B cell (primary cell): Measurements from ENCODE around the gene RGS2. TPM values are rescaled to one million over a fixed set of nuclear protein-coding genes. Genes with fewer than 3 reads are reported as not detected.

Source experiments
- ATAC-seq: fragments of 200-7000 bp; cut with Tn5 transposase; one replicate; pipeline ENCODE4 v1.10.0; 2021; ENCODE audit warnings: low read depth, mild to moderate bottlenecking, moderate number of reproducible peaks, moderate library complexity
- CTCF ChIA-PET: fragments of 350-600 bp; sonication (Branson Sonifier 250); formaldehyde crosslinking; loops from one replicate; lab custom pipeline; 2021; ENCODE audit warnings: antibody characterized with exemption, inconsistent platforms; lab: Charles Lee
- POLR2A ChIA-PET: fragments of 350-600 bp; sonication (Branson Sonifier 250); formaldehyde crosslinking; loops from one replicate; lab custom pipeline; 2021; ENCODE audit warnings: antibody characterized with exemption; lab: Charles Lee
- DNase-seq: peaks from one replicate; pipeline ENCODE4 v3.0.0; 2013
- H2AFZ ChIP-seq: 2 replicates; pipeline ENCODE4 v1.6.1; 2012; ENCODE audit warnings: mild to moderate bottlenecking, low read depth, low read length; ENCODE audit not compliant: insufficient read depth, poor library complexity, severe bottlenecking
- H3K27ac ChIP-seq, 2 donors: 1 replicate in 1 of 2; 2 replicates in 1 of 2; pipeline ENCODE4 v1.5.1; 2012 to 2013; ENCODE audit warnings: low read length in 2 of 2, mild to moderate bottlenecking in 2 of 2, moderate library complexity in 1 of 2
- H3K27me3 ChIP-seq, 4 experiments: fragments of 200-600 bp in 1 of 4; sonication (generic) in 1 of 4; replicated peaks in 1 of 4; 1 replicate in 2 of 4; 2 replicates in 2 of 4; pipeline versions ENCODE4 v1.6.1 to v1.7.0; 2013 to 2016; ENCODE audit warnings: low read length in 3 of 4, mild to moderate bottlenecking in 2 of 4, mixed read lengths in 1 of 4, moderate library complexity in 1 of 4; ENCODE audit not compliant: insufficient read depth in 4 of 4, control insufficient read depth in 3 of 4; ENCODE audit errors: control extremely low read depth in 1 of 4
- H3K36me3 ChIP-seq, 2 experiments: replicated peaks in 1 of 2; 1 replicate in 1 of 2; 2 replicates in 1 of 2; pipeline versions ENCODE4 v1.6.1 to v1.7.1; 2013; ENCODE audit warnings: low read length in 1 of 2; ENCODE audit not compliant: insufficient read depth in 2 of 2, control insufficient read depth in 1 of 2; ENCODE audit errors: control extremely low read depth in 1 of 2, extremely low read depth in 1 of 2
- H3K4me1 ChIP-seq, 2 donors: fragments of 200-600 bp in 1 of 2; sonication (generic) in 1 of 2; 1 replicate in 1 of 2; 2 replicates in 1 of 2; pipeline versions ENCODE4 v1.5.1 to v1.6.1; 2013 to 2017; ENCODE audit warnings: low read length in 2 of 2; ENCODE audit not compliant: control insufficient read depth in 2 of 2, insufficient read depth in 2 of 2
- H3K4me2 ChIP-seq: replicated peaks from 2 replicates; pipeline ENCODE3; 2012; ENCODE audit warnings: mild to moderate bottlenecking, low read depth, low read length; ENCODE audit not compliant: poor library complexity, severe bottlenecking
- H3K4me3 ChIP-seq, 5 experiments: fragments of 200-600 bp in 1 of 5; sonication (generic) in 1 of 5; 1 replicate in 3 of 5; 2 replicates in 2 of 5; pipeline versions ENCODE4 v1.5.1 to v1.7.0; 2011 to 2016; ENCODE audit warnings: low read length in 4 of 5, mild to moderate bottlenecking in 4 of 5, low read depth in 2 of 5, control low read depth in 1 of 5, moderate library complexity in 1 of 5; ENCODE audit not compliant: insufficient read depth in 1 of 5; ENCODE audit errors: control extremely low read depth in 1 of 5, extremely low read depth in 1 of 5
- H3K79me2 ChIP-seq: fragments of 200-600 bp; sonication (generic); one replicate; pipeline ENCODE4 v1.6.0; 2016; ENCODE audit warnings: low read length; ENCODE audit not compliant: control insufficient read depth, insufficient read depth
- H3K9ac ChIP-seq: fragments of 200-600 bp; sonication (generic); 2 replicates; pipeline ENCODE4 v1.6.1; 2017; ENCODE audit warnings: mild to moderate bottlenecking, low read length, moderate library complexity
- H3K9me3 ChIP-seq, 3 donors: one replicate each; pipeline versions ENCODE4 v1.6.1 to v1.7.1; 2013; ENCODE audit warnings: low read length in 2 of 3; ENCODE audit not compliant: control insufficient read depth in 2 of 3, insufficient read depth in 1 of 3; ENCODE audit errors: control extremely low read depth in 1 of 3
- H4K20me1 ChIP-seq: 2 replicates; pipeline ENCODE4 v1.6.0; 2012; ENCODE audit warnings: mild to moderate bottlenecking, low read length; ENCODE audit not compliant: insufficient read depth, control insufficient read depth, poor library complexity, severe bottlenecking
- H3K27ac Mint-ChIP-seq: one replicate; pipeline ENCODE4 v1.8.0; 2021; ENCODE audit warnings: mixed read lengths
- H3K27me3 Mint-ChIP-seq: one replicate; pipeline ENCODE4 v1.8.0; 2021; ENCODE audit warnings: mixed read lengths
- H3K4me1 Mint-ChIP-seq: one replicate; pipeline ENCODE4 v1.8.0; 2021; ENCODE audit warnings: mixed read lengths
- H3K4me3 Mint-ChIP-seq: one replicate; pipeline ENCODE4 v1.8.0; 2021; ENCODE audit warnings: mixed read lengths
- H3K9me3 Mint-ChIP-seq: one replicate; pipeline ENCODE4 v1.8.0; 2022; ENCODE audit warnings: mixed read lengths; ENCODE audit not compliant: insufficient read depth
- EZH2 ChIP-seq: IDR thresholded peaks from 2 replicates; pipeline ENCODE4 v1.6.1; 2012; ENCODE audit warnings: borderline replicate concordance, low read depth, mild to moderate bottlenecking, moderate library complexity, low read length; ENCODE audit not compliant: insufficient read depth, poor library complexity, severe bottlenecking
- WGBS: methylation state at CpG from one replicate; pipeline ENCODE4 v1.1.5; 2013; ENCODE audit warnings: missing lambda C conversion rate; ENCODE audit not compliant: insufficient coverage; 5-methylcytosine and 5-hydroxymethylcytosine counted together
- intact Hi-C: fragments of 100-400 bp; cut with micrococcal nuclease; formaldehyde crosslinking; loops from one replicate; pipeline ENCODE4 v1.10.0; 2022
- polyA plus RNA-seq: library from polyadenylated mRNA; depleted of rRNA; stranded (reverse); fragments of >200 nt; gene quantifications from 2 replicates; pipeline ENCODE4 v1.2.3, GENCODE V29; 2012
- total RNA-seq, 2 donors: library from RNA; stranded (reverse); fragments of 120-200 nt in 1 of 2; gene quantifications; 1 replicate in 1 of 2; 2 replicates in 1 of 2; pipeline versions ENCODE4 v1.2.3 to v1.2.4, GENCODE V29; 2013 to 2022
- TF ChIP-seq, protein P1 (sequence below): fragments of 200-600 bp; IDR thresholded peaks from one replicate; pipeline ENCODE4 v1.8.0; 2022; ENCODE audit warnings: antibody characterized with exemption, mild to moderate bottlenecking

Gene RGS2
- total and polyA plus RNA-seq, 2 donors (not counting 1 experiment from before 2014, with no cell fraction given), result 232 to 247 TPM

DNA sequence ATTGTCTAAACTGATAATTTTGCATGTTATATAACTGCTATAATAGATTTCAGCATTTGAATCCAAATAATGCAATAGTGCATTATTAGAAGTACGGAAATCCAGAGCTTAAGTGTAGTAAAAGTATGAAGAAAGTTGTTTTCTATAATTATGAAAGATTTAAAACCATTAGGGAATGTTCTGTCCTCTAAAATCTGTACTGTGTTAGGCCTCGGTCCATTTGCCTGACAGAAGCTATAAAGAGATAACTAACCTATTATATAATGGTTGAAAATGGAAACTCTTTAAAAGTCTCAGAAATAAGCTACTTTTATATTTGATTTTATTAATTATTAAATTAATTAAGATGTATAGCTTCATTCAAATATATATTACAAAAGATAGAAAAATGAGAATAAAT, 16.2 kb upstream of the RGS2 start:
- Histone ChIP-seq H3K4me2 (no peak overlapping the region), H3K27me3 (peaks cover 0 to 5% (median 0%) of the 10 kb centered on the region in 4 experiments), H3K9me3 (no peaks in the 10 kb centered on the region), H4K20me1 (no peaks in the 10 kb centered on the region), H3K4me3 (no peak overlapping the region), H3K4me1 (no peaks in the 10 kb centered on the region), H3K36me3 (no peaks in the 10 kb centered on the region), H3K27ac (no peak overlapping the region), H3K79me2 (no peaks in the 10 kb centered on the region), H2AFZ (no peak overlapping the region), H3K9ac (no peak overlapping the region)
- DNase-seq (no peak), ATAC-seq (no peak)
- peaks cover 8% of the 10 kb centered on the region for H3K27me3 Mint-ChIP-seq
- no peak overlapping the region for H3K4me3 Mint-ChIP-seq
- intact Hi-C loops, result no loop called here
- TF ChIP-seq, protein P1, sequence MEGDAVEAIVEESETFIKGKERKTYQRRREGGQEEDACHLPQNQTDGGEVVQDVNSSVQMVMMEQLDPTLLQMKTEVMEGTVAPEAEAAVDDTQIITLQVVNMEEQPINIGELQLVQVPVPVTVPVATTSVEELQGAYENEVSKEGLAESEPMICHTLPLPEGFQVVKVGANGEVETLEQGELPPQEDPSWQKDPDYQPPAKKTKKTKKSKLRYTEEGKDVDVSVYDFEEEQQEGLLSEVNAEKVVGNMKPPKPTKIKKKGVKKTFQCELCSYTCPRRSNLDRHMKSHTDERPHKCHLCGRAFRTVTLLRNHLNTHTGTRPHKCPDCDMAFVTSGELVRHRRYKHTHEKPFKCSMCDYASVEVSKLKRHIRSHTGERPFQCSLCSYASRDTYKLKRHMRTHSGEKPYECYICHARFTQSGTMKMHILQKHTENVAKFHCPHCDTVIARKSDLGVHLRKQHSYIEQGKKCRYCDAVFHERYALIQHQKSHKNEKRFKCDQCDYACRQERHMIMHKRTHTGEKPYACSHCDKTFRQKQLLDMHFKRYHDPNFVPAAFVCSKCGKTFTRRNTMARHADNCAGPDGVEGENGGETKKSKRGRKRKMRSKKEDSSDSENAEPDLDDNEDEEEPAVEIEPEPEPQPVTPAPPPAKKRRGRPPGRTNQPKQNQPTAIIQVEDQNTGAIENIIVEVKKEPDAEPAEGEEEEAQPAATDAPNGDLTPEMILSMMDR, result no peak
- TF ChIP-seq EZH2, result no peak
- no CpG with 5 or more reads among the region's 2 CpGs for WGBS
- POLR2A ChIA-PET, result no interaction called here
- no peaks in the 10 kb centered on the region for H3K4me1 Mint-ChIP-seq
- H3K9me3 Mint-ChIP-seq, result no peaks in the 10 kb centered on the region
- H3K27ac Mint-ChIP-seq, result no peak overlapping the region
- CTCF ChIA-PET, result interaction anchor here (1.2 to 1.3 kb wide), 2 partner anchors 11 to 15 kb away, joined by 3 read pairs; no protein-coding TSS in a partner anchor

DNA sequence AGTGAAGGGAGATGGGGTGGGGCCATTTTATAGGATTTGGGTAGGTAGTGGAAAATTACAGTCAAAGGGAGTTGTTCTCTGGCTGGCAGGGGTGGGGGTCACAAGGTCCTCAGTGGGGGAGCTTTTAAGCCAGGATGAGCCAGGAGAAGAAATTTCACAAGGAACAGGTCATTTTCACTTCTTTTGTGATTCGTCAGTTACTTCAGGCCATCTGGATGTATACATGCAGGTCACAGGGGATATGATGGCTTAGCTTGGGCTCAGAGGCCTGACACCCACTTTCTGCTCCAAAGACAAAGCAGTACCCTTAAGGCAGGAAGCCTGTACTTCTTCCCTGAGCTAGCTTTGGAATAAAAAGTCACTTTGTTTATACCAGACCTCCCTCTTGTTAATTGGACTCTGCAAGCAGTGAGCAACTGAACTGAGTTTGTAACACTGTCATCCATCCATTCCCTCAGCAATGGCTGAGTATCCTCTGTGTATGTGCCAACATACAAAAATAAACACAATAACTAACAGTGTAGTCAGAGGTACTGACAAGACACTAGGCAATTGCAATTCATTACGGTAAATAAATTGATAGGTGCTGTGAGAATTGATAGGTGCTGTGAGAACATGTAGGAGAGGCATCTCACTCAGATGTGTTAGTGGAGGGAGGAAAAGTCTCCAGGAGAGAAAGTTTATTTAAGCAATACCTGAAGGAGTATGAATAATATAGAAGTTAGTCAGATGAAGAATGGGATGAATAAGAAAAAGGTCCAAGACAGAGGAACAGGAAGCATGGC, 14.7 kb upstream of the RGS2 start:
- no peak overlapping the region for H3K4me3 Mint-ChIP-seq
- no peak overlapping the region for H2AFZ ChIP-seq
- H3K9me3 Mint-ChIP-seq, result no peaks in the 10 kb centered on the region
- 95% methylated on average over 2 of the region's 2 CpGs for WGBS
- H3K4me1 Mint-ChIP-seq, result no peaks in the 10 kb centered on the region
- ATAC-seq (no peak), DNase-seq (no peak)
- no peak overlapping the region for H3K4me2 ChIP-seq
- intact Hi-C loops, result no loop called here
- peaks cover 5% of the 10 kb centered on the region for H3K27me3 Mint-ChIP-seq
- H3K27ac ChIP-seq, result no peak overlapping the region
- TF ChIP-seq EZH2, result no peak
- TF ChIP-seq, protein P1, result no peak
- no peak overlapping the region for H3K27ac Mint-ChIP-seq
- no peaks in the 10 kb centered on the region for H3K9me3 ChIP-seq
- H3K9ac ChIP-seq, result no peak overlapping the region
- H3K4me1 ChIP-seq, result no peaks in the 10 kb centered on the region
- no peaks in the 10 kb centered on the region for H3K27me3 ChIP-seq
- no peak overlapping the region for H3K4me3 ChIP-seq
- no peaks in the 10 kb centered on the region for H3K36me3 ChIP-seq
- H4K20me1 ChIP-seq, result no peaks in the 10 kb centered on the region
- H3K79me2 ChIP-seq, result no peaks in the 10 kb centered on the region
- ChIA-PET CTCF (no interaction called here), POLR2A (no interaction called here)
